Head of caudate nucleus (tissue), 42 donors: ENCODE measurements around the gene LGALS9B.
A peak's percentile ranks its signal among the peaks of the same experiment; 100 is the strongest.
"Not testable (repeated sequence)": the region's sequence is repeated elsewhere in the genome, so short reads cannot be mapped to it uniquely, and the experiment has no call there.

ENCODE experiments used
- DNase-seq, 42 donors: peaks; one replicate each; pipeline versions ENCODE4 v3.0.0 to v3.0.0-alpha.2; 2020 to 2021; ENCODE audit warnings: mixed read lengths in 7 of 42
- intact Hi-C: fragments of 100-400 bp; cut with DNase I; formaldehyde crosslinking; loops from one replicate; pipeline ENCODE4 v1.15.0; 2022

LGALS9B gene

GRCh38 chr17:20433382-20433781 is 34.0 kb downstream of the LGALS9B start:
- DNase-seq, intact Hi-C loops: not testable (repeated sequence)

- intact Hi-C loops = not testable (repeated sequence)
Measured at GRCh38 chr17:20427264-20427663, 40.1 kb downstream of the LGALS9B start.

GRCh38 chr17:20422826-20423225 is 44.5 kb downstream of the LGALS9B start:
- intact Hi-C loops = not testable (repeated sequence)

More at GRCh38 chr17:20427264-20427663, 40.1 kb downstream of the LGALS9B start:
- DNase-seq = not testable (repeated sequence)

GRCh38 chr17:20418838-20419237 is 48.5 kb downstream of the LGALS9B start:
- intact Hi-C loops = not testable (repeated sequence)

More at GRCh38 chr17:20422826-20423225, 44.5 kb downstream of the LGALS9B start:
- DNase-seq = not testable (repeated sequence)

GRCh38 chr17:20417492-20418080 is 49.8 kb downstream of the LGALS9B start:
- intact Hi-C loops = not testable (repeated sequence)

More at GRCh38 chr17:20418838-20419237, 48.5 kb downstream of the LGALS9B start:
- peak in 8 of 42 donors; percentile 1 to 44 (median 10) for DNase-seq

GRCh38 chr17:20416381-20416911 is 50.9 kb downstream of the LGALS9B start:
- not testable (repeated sequence) for DNase-seq

More at GRCh38 chr17:20417492-20418080, 49.8 kb downstream of the LGALS9B start:
- not testable (repeated sequence) for DNase-seq

GRCh38 chr17:20415479-20415878 is 51.9 kb downstream of the LGALS9B start:
- DNase-seq, intact Hi-C loops: not testable (repeated sequence)

More at GRCh38 chr17:20416381-20416911, 50.9 kb downstream of the LGALS9B start:
- intact Hi-C loops = not testable (repeated sequence)

GRCh38 chr17:20401306-20402022 is 65.9 kb downstream of the LGALS9B start:
- DNase-seq, intact Hi-C loops: not testable (repeated sequence)

- intact Hi-C loops, DNase-seq: not testable (repeated sequence)
Measured at GRCh38 chr17:20400559-20401305, 66.6 kb downstream of the LGALS9B start.
